Esophagus muscularis mucosa (tissue), 4 donors: ENCODE results near the gene AHSG.

Experiments used
- EP300 ChIP-seq: sonication (generic); formaldehyde crosslinking; IDR thresholded peaks from one replicate; pipeline ENCODE4 v1.6.1; 2017; ENCODE audit warnings: antibody characterized with exemption
- POLR2A ChIP-seq: fragments of 450-650 bp; IDR thresholded peaks from one replicate; pipeline ENCODE4 v1.6.1; 2017; ENCODE audit warnings: antibody characterized with exemption, moderate library complexity, mild to moderate bottlenecking, low read depth
- TF ChIP-seq, protein P1 (sequence below), 3 experiments: fragments of 200-600 bp in 2 of 3; fragments of 450-650 bp in 1 of 3; sonication (generic) in 2 of 3; IDR thresholded peaks; one replicate each; pipeline ENCODE4 v1.5.1; 2017 to 2019; ENCODE audit warnings: antibody characterized with exemption in 3 of 3, mild to moderate bottlenecking in 2 of 3, moderate library complexity in 1 of 3

DNA sequence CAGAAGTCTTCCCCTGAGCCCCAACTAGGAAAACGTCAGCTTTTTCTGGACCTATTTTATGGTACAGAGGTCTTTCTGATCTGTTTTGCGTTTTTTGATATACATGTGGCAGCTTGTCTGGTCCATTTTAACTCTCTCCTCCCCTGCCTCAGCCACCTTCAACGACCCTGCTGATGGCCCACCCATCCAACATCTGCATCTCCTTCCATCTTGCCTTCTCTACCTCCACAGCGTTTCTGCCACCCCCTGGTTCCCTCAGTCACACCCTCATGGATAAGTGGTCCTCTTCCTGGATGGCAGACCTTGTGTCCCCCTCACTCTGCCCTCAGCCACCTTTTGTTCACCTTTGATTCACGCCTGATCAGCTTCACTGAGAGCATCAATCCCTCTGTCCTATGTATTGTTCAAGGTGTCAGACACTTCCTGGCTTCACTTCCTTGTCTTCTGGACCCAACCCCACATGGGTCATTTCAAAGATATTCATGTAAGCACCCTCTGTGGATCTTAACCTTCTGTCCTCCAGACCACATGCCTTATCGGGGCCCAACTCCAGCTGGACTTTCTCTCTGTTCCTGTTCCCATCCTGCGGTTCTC lies 13.5 kb downstream of the AHSG start:
- TF ChIP-seq POLR2A, result no peak
- TF ChIP-seq, protein P1, sequence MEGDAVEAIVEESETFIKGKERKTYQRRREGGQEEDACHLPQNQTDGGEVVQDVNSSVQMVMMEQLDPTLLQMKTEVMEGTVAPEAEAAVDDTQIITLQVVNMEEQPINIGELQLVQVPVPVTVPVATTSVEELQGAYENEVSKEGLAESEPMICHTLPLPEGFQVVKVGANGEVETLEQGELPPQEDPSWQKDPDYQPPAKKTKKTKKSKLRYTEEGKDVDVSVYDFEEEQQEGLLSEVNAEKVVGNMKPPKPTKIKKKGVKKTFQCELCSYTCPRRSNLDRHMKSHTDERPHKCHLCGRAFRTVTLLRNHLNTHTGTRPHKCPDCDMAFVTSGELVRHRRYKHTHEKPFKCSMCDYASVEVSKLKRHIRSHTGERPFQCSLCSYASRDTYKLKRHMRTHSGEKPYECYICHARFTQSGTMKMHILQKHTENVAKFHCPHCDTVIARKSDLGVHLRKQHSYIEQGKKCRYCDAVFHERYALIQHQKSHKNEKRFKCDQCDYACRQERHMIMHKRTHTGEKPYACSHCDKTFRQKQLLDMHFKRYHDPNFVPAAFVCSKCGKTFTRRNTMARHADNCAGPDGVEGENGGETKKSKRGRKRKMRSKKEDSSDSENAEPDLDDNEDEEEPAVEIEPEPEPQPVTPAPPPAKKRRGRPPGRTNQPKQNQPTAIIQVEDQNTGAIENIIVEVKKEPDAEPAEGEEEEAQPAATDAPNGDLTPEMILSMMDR (IDR thresholded peaks at IDR 0.05), result no peak
- no peak for TF ChIP-seq EP300
